ENCODE measurements around the gene PLEKHG4. TPM values are rescaled to one million over a fixed set of nuclear protein-coding genes. Genes with fewer than 3 reads are reported as not detected.

PLEKHG4 gene
- polyA plus RNA-seq, 2 donors: 8.9 to 13.3 TPM

GRCh38 chr16:67317853-67318252, 38.5 kb downstream of the PLEKHG4 start:
- H3K27ac ChIP-seq (ENCODE audit: low read depth in 2 of 2, low read length in 1 of 2): no peak overlapping the region
- H3K36me3 ChIP-seq (ENCODE audit: control insufficient read depth in 2 of 2, insufficient read depth in 2 of 2, low read length in 1 of 2): no peaks in the 10 kb centered on the region
- H3K4me3 ChIP-seq (ENCODE audit: low read depth in 1 of 2, low read length in 2 of 2): no peak overlapping the region
- H3K9me3 ChIP-seq (ENCODE audit: control insufficient read depth in 2 of 2, insufficient read depth in 1 of 2, low read depth in 1 of 2, low read length in 1 of 2): no peaks in the 10 kb centered on the region
- no peaks in the 10 kb centered on the region for H3K4me1 ChIP-seq (ENCODE audit: control insufficient read depth in 2 of 2, insufficient read depth in 2 of 2, low read length in 1 of 2)
- no peaks in the 10 kb centered on the region for H3K27me3 ChIP-seq (ENCODE audit: control insufficient read depth in 1 of 2, insufficient read depth in 2 of 2, low read length in 2 of 2)

GRCh38 chr16:67326115-67326471, 46.8 kb downstream of the PLEKHG4 start:
- Histone ChIP-seq H3K27ac (ENCODE audit: low read depth in 2 of 2, low read length in 1 of 2) (no peak overlapping the region), H3K9me3 (ENCODE audit: control insufficient read depth in 2 of 2, insufficient read depth in 1 of 2, low read depth in 1 of 2, low read length in 1 of 2) (no peaks in the 10 kb centered on the region), H3K27me3 (ENCODE audit: control insufficient read depth in 1 of 2, insufficient read depth in 2 of 2, low read length in 2 of 2) (no peaks in the 10 kb centered on the region), H3K36me3 (ENCODE audit: control insufficient read depth in 2 of 2, insufficient read depth in 2 of 2, low read length in 1 of 2) (no peaks in the 10 kb centered on the region), H3K4me1 (ENCODE audit: control insufficient read depth in 2 of 2, insufficient read depth in 2 of 2, low read length in 1 of 2) (peaks cover 6 to 8% of the 10 kb centered on the region in 2 donors), H3K4me3 (ENCODE audit: low read depth in 1 of 2, low read length in 2 of 2) (no peak overlapping the region)
- 33 to 35% methylated on average over 11 of the region's 11 CpGs for WGBS, 2 donors

GRCh38 chr16:67326472-67327309, 47.4 kb downstream of the PLEKHG4 start, which contains the start of the genes KCTD19 and LRRC36:
KCTD19 (minus strand) TSS chr16:67326741; CDS start chr16:67326707, 34 bp downstream.
LRRC36 (plus strand) TSS chr16:67326815; CDS start chr16:67326863, 48 bp downstream.
- H3K27me3 ChIP-seq (ENCODE audit: control insufficient read depth in 1 of 2, insufficient read depth in 2 of 2, low read length in 2 of 2): no peaks in the 10 kb centered on the region
- H3K36me3 ChIP-seq (ENCODE audit: control insufficient read depth in 2 of 2, insufficient read depth in 2 of 2, low read length in 1 of 2): no peaks in the 10 kb centered on the region
- peak within 1 kb of the TSS; percentile 31 to 38 for H3K4me3 ChIP-seq (ENCODE audit: low read depth in 1 of 2, low read length in 2 of 2)
- peaks cover 6 to 8% of the 10 kb centered on the region in 2 donors for H3K4me1 ChIP-seq (ENCODE audit: control insufficient read depth in 2 of 2, insufficient read depth in 2 of 2, low read length in 1 of 2)
- H3K27ac ChIP-seq (ENCODE audit: low read depth in 2 of 2, low read length in 1 of 2): no peak within 1 kb of the TSS
- WGBS, 2 donors: 7 to 9% methylated on average over 56 to 61 of the region's 61 CpGs
- no peaks in the 10 kb centered on the region for H3K9me3 ChIP-seq (ENCODE audit: control insufficient read depth in 2 of 2, insufficient read depth in 1 of 2, low read depth in 1 of 2, low read length in 1 of 2)

GRCh38 chr16:67327743-67328142, 48.4 kb downstream of the PLEKHG4 start:
- peaks cover 6 to 8% of the 10 kb centered on the region in 2 donors for H3K4me1 ChIP-seq (ENCODE audit: control insufficient read depth in 2 of 2, insufficient read depth in 2 of 2, low read length in 1 of 2)
- no peak overlapping the region for H3K4me3 ChIP-seq (ENCODE audit: low read depth in 1 of 2, low read length in 2 of 2)
- no peaks in the 10 kb centered on the region for H3K27me3 ChIP-seq (ENCODE audit: control insufficient read depth in 1 of 2, insufficient read depth in 2 of 2, low read length in 2 of 2)
- 59 to 66% methylated on average over 3 of the region's 3 CpGs for WGBS, 2 donors
- H3K36me3 ChIP-seq (ENCODE audit: control insufficient read depth in 2 of 2, insufficient read depth in 2 of 2, low read length in 1 of 2): no peaks in the 10 kb centered on the region
- no peaks in the 10 kb centered on the region for H3K9me3 ChIP-seq (ENCODE audit: control insufficient read depth in 2 of 2, insufficient read depth in 1 of 2, low read depth in 1 of 2, low read length in 1 of 2)
- no peak overlapping the region for H3K27ac ChIP-seq (ENCODE audit: low read depth in 2 of 2, low read length in 1 of 2)

DNA sequence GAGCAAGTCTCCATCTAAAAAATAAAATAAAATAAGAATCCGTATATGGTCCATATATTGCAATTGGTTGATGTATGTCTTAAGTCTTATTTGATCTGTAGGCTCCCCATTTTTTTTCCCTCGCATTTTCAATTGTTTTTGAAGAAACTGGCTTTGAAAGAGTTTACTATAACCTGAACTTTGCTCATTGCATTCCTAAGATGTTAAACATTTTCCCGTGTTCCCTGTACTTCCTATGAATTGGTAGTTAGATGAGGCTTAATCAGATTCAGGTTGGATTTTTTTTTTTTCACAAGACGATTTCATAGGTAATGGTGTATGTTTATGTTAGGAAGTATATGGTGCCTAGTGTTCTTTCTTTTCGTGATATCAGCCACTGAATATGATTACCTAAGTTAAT, 50.6 kb downstream of the PLEKHG4 start:
- H3K27ac ChIP-seq (ENCODE audit: low read depth in 2 of 2, low read length in 1 of 2): no peak overlapping the region
- H3K27me3 ChIP-seq (ENCODE audit: control insufficient read depth in 1 of 2, insufficient read depth in 2 of 2, low read length in 2 of 2): no peaks in the 10 kb centered on the region
- peaks cover 6 to 8% of the 10 kb centered on the region in 2 donors for H3K4me1 ChIP-seq (ENCODE audit: control insufficient read depth in 2 of 2, insufficient read depth in 2 of 2, low read length in 1 of 2)
- whole genome bisulfite sequencing, 2 donors: 62 to 63% methylated on average over 5 of the region's 5 CpGs
- H3K4me3 ChIP-seq (ENCODE audit: low read depth in 1 of 2, low read length in 2 of 2): no peak overlapping the region
- H3K36me3 ChIP-seq (ENCODE audit: control insufficient read depth in 2 of 2, insufficient read depth in 2 of 2, low read length in 1 of 2): no peaks in the 10 kb centered on the region
- H3K9me3 ChIP-seq (ENCODE audit: control insufficient read depth in 2 of 2, insufficient read depth in 1 of 2, low read depth in 1 of 2, low read length in 1 of 2): no peaks in the 10 kb centered on the region

DNA sequence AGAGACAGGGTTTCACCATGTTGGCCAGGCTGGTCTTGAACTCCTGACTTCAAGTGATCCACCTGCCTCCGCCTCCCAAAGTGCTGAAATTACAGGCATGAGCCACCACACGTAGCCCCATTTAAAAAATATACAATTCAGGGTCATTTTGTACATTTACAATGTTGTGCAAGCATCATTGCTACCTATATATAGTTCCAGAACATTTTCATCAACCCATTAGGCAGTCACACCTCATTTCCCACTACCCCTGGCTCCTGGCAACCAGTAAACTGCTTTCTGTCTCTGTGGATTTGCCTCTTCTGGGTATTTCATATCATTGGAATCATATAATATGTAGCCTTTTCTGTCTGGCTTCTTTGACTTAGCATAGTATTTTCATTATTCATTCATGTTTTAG, 54.0 kb downstream of the PLEKHG4 start:
- no peaks in the 10 kb centered on the region for H3K36me3 ChIP-seq (ENCODE audit: control insufficient read depth in 2 of 2, insufficient read depth in 2 of 2, low read length in 1 of 2)
- 67 to 75% methylated on average over 2 of the region's 2 CpGs for WGBS, 2 donors
- no peaks in the 10 kb centered on the region for H3K9me3 ChIP-seq (ENCODE audit: control insufficient read depth in 2 of 2, insufficient read depth in 1 of 2, low read depth in 1 of 2, low read length in 1 of 2)
- no peak overlapping the region for H3K4me3 ChIP-seq (ENCODE audit: low read depth in 1 of 2, low read length in 2 of 2)
- H3K4me1 ChIP-seq (ENCODE audit: control insufficient read depth in 2 of 2, insufficient read depth in 2 of 2, low read length in 1 of 2): no peaks in the 10 kb centered on the region
- no peaks in the 10 kb centered on the region for H3K27me3 ChIP-seq (ENCODE audit: control insufficient read depth in 1 of 2, insufficient read depth in 2 of 2, low read length in 2 of 2)
- H3K27ac ChIP-seq (ENCODE audit: low read depth in 2 of 2, low read length in 1 of 2): no peak overlapping the region

DNA sequence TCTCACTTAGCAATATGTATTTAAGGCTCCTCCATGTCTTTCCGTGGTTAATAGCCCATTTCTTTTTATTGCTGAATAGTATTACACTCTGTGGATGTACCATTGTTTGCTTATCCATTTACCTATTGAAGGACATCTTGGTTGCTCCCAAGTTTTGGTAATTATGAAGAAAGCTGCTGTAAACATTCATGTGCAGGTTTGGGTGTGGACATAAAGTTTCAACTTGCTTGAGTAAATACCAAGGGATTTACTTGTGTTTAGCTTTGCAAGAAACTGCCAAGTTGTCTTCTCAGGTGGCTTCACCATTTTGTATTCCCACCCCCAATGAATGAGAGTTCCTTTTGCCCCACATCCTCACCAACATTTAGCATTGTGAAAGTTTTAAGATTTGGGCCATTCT, 56.8 kb downstream of the PLEKHG4 start:
- Histone ChIP-seq H3K27ac (ENCODE audit: low read depth in 2 of 2, low read length in 1 of 2) (no peak overlapping the region), H3K4me3 (ENCODE audit: low read depth in 1 of 2, low read length in 2 of 2) (no peak overlapping the region), H3K36me3 (ENCODE audit: control insufficient read depth in 2 of 2, insufficient read depth in 2 of 2, low read length in 1 of 2) (no peaks in the 10 kb centered on the region), H3K27me3 (ENCODE audit: control insufficient read depth in 1 of 2, insufficient read depth in 2 of 2, low read length in 2 of 2) (no peaks in the 10 kb centered on the region), H3K9me3 (ENCODE audit: control insufficient read depth in 2 of 2, insufficient read depth in 1 of 2, low read depth in 1 of 2, low read length in 1 of 2) (no peaks in the 10 kb centered on the region), H3K4me1 (ENCODE audit: control insufficient read depth in 2 of 2, insufficient read depth in 2 of 2, low read length in 1 of 2) (no peaks in the 10 kb centered on the region)
- 50 to 62% methylated on average over 1 of the region's 1 CpG for WGBS, 2 donors

DNA sequence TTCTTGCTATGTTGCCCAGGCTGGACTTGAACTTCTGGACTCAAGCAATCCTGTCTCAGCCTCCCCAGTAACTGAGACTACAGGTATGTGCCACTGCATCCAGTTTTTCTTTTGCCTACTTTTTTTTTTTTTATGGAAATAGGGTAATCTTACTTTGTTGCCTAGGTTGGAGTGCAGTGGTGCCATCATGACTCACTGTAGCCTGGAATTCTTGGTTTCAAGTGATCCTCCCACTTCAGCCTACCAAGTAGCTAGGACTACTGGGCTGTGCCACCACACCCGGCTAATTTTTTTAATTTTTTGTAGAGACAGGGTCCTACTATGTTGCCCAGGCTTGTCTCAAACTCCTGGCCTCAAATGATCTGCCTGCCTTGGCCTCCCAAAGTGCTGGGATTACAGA, 57.3 kb downstream of the PLEKHG4 start:
- H3K27ac ChIP-seq (ENCODE audit: low read depth in 2 of 2, low read length in 1 of 2): no peak overlapping the region
- no peaks in the 10 kb centered on the region for H3K27me3 ChIP-seq (ENCODE audit: control insufficient read depth in 1 of 2, insufficient read depth in 2 of 2, low read length in 2 of 2)
- H3K4me3 ChIP-seq (ENCODE audit: low read depth in 1 of 2, low read length in 2 of 2): no peak overlapping the region
- 78 to 80% methylated on average over 1 of the region's 1 CpG for WGBS, 2 donors
- H3K36me3 ChIP-seq (ENCODE audit: control insufficient read depth in 2 of 2, insufficient read depth in 2 of 2, low read length in 1 of 2): no peaks in the 10 kb centered on the region
- H3K9me3 ChIP-seq (ENCODE audit: control insufficient read depth in 2 of 2, insufficient read depth in 1 of 2, low read depth in 1 of 2, low read length in 1 of 2): no peaks in the 10 kb centered on the region
- H3K4me1 ChIP-seq (ENCODE audit: control insufficient read depth in 2 of 2, insufficient read depth in 2 of 2, low read length in 1 of 2): no peaks in the 10 kb centered on the region

Data from esophagus (tissue), 2 donors.